Measurements from ENCODE around the gene FOXL3. TPM values are rescaled to one million over a fixed set of nuclear protein-coding genes. Genes with fewer than 3 reads are reported as not detected.

The FOXL3 gene
- total RNA-seq, 1 donor from 2014 or later, result not detected

GRCh38 chr7:272108-272615 lies 17.8 kb upstream of the FOXL3 start:
- TF ChIP-seq CTCF (conservative IDR thresholded peaks at IDR 0.05), result no peak

DNA sequence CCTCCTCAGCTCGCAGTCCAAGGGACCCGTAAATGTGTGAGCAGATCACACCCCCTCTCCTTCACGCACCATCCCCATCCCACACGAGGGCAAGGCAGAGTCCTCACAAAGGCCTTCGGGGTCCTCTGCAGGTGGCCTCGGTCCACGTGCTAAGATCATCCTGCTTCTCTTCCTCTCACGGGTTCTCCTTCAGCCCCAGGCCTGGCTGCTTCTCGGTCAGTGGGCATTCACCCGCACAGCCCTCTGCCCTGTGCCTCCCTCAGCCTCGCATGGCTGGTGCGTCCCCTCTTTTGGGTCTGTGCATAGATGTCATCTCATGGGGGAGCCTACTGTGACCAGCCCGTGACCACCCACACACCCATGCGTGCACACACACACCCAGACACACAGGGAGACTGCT lies 17.3 kb upstream of the FOXL3 start:
- H3K36me3 Mint-ChIP-seq, result no peaks in the 10 kb centered on the region
- no peak for TF ChIP-seq CTCF (conservative IDR thresholded peaks at IDR 0.05)
- H3K27ac Mint-ChIP-seq, result no peak overlapping the region
- peaks cover 22% of the 10 kb centered on the region for H3K27me3 Mint-ChIP-seq
- peaks cover 15% of the 10 kb centered on the region for H3K9me3 Mint-ChIP-seq
- no peaks in the 10 kb centered on the region for H3K4me1 Mint-ChIP-seq (ENCODE audit: unreplicated experiment)
- DNase-seq (ENCODE audit: extremely low spot score, unreplicated experiment), result no peak
- H3K4me3 Mint-ChIP-seq, result no peak overlapping the region

More at GRCh38 chr7:272108-272615, 17.8 kb upstream of the FOXL3 start:
- Mint-ChIP-seq H3K36me3 (no peaks in the 10 kb centered on the region), H3K4me1 (ENCODE audit: unreplicated experiment) (no peaks in the 10 kb centered on the region), H3K9me3 (peaks cover 15% of the 10 kb centered on the region), H3K4me3 (no peak overlapping the region), H3K27me3 (peaks cover 19% of the 10 kb centered on the region), H3K27ac (no peak overlapping the region)
- DNase-seq (ENCODE audit: extremely low spot score, unreplicated experiment), result no peak

DNA sequence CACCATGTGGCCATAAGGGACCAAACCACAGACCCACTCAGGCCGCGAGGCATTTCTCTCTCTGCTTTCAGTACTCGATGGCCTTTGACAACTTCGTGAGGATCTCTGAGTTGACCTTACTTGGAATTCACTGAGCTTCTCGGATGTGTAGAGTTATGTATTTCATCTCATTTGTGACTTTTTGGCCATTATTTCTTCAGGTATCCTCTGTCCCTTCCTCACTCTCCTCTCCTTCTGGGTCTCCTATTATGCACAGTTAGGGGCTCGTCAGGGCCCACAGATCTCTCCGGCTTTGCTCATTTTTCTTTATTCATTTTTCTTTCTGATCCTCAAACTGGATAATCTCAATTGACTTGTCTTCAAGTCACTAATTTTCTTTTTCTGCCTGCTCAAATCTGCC lies 16.6 kb upstream of the FOXL3 start:
- DNase-seq (ENCODE audit: extremely low spot score, unreplicated experiment), result no peak
- no peak for TF ChIP-seq CTCF (conservative IDR thresholded peaks at IDR 0.05)
- Mint-ChIP-seq H3K27ac (no peak overlapping the region), H3K36me3 (no peaks in the 10 kb centered on the region), H3K4me3 (no peak overlapping the region), H3K27me3 (peaks cover 19% of the 10 kb centered on the region), H3K4me1 (ENCODE audit: unreplicated experiment) (no peaks in the 10 kb centered on the region), H3K9me3 (peaks cover 15% of the 10 kb centered on the region)

DNA sequence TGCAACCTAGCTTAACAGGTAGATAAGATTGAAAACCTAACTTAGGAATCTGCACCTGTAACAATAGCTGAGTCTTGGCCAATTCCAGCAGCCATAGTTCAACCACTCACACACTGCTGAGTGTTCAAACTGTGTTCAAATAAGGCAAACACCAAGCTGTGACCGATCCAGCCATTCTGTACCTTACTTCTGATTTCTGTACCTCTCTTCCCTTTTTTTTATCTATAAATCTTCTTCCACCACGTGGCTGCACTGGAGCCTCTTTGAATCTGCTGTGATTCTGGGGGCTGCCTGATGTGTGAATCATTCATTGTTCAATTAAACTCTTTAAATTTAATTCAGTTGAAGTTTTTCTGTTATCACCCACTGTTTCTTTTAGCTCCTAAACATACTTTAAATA lies 15.7 kb upstream of the FOXL3 start:
- H3K4me3 Mint-ChIP-seq, result no peak overlapping the region
- no peaks in the 10 kb centered on the region for H3K36me3 Mint-ChIP-seq
- peaks cover 15% of the 10 kb centered on the region for H3K9me3 Mint-ChIP-seq
- DNase-seq (ENCODE audit: extremely low spot score, unreplicated experiment), result no peak
- H3K4me1 Mint-ChIP-seq (ENCODE audit: unreplicated experiment), result no peaks in the 10 kb centered on the region
- TF ChIP-seq CTCF (conservative IDR thresholded peaks at IDR 0.05), result no peak
- H3K27me3 Mint-ChIP-seq, result peaks cover 18% of the 10 kb centered on the region
- H3K27ac Mint-ChIP-seq, result no peak overlapping the region

DNA sequence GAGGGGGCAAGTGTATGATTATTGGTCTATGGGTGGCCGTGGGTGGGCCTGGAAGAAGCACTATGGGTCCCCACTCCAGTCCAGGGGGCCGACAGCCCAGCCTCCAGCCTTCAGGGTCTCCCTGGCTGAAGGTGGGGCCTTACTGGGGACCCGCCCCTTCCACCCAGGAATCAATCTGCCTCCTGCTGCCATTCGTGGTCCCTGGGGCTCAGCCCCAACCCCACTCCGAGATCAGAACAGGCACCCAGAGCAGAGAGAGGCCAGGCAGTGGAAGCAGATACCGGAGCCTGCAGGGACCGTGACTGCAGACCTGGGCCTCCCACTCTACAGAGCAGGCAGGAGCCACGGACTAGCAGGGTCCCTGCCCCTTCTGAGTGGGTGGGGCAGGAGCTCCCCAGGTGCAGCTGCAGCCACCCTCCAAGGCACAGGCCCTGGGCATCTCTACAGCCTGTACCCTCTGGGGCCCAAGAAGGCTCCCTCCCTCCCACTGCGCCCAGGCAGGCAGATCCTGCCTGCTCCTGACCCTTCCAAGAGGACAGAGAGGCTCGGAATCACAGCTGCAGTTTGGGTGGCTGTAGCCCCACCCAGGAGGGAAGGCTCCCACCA lies 13.6 kb upstream of the FOXL3 start:
- H3K27me3 Mint-ChIP-seq, result peaks cover 32% of the 10 kb centered on the region
- H3K4me1 Mint-ChIP-seq (ENCODE audit: unreplicated experiment), result no peaks in the 10 kb centered on the region
- peaks cover 15% of the 10 kb centered on the region for H3K9me3 Mint-ChIP-seq
- TF ChIP-seq CTCF (conservative IDR thresholded peaks at IDR 0.05), result no peak
- no peaks in the 10 kb centered on the region for H3K36me3 Mint-ChIP-seq
- DNase-seq (ENCODE audit: extremely low spot score, unreplicated experiment), result no peak
- H3K4me3 Mint-ChIP-seq, result no peak overlapping the region
- no peak overlapping the region for H3K27ac Mint-ChIP-seq

Data from type B pancreatic cell (in vitro differentiated cells).